ENCODE results near the gene COG8. TPM values are rescaled to one million over a fixed set of nuclear protein-coding genes. Genes with fewer than 3 reads are reported as not detected.

The COG8 gene
- total and polyA plus RNA-seq, 9 of the 15 experiments (the other 6 are each of a cell fraction or from before 2014, with no cell fraction given) = 3.7 to 42.6 (median 30.1) TPM

GRCh38 chr16:69381231-69381630 lies 41.9 kb upstream of the COG8 start:
- Histone ChIP-seq H3K4me3 (no peak overlapping the region), H3K27ac (ENCODE audit: extremely low read depth, low read depth, low read length) (no peak overlapping the region), H3K36me3 (ENCODE audit: control insufficient read depth, insufficient read depth, low read length) (peaks cover 74% of the 10 kb centered on the region), H3K9me3 (replicated peaks; ENCODE audit: control insufficient read depth, insufficient read depth, low read depth, low read length) (no peaks in the 10 kb centered on the region), H3K27me3 (ENCODE audit: control insufficient read depth in 2 of 2, insufficient read depth in 2 of 2, low read length in 2 of 2) (no peaks in the 10 kb centered on the region), H3K4me1 (replicated peaks in 1 of 2; ENCODE audit: control insufficient read depth in 2 of 2, insufficient read depth in 2 of 2, low read length in 2 of 2) (peaks cover 4 to 25% of the 10 kb centered on the region in 2 experiments; a peak in 4 of 5 replicates), H3K9me1 (ENCODE audit: control insufficient read depth, insufficient read depth, low read length) (no peaks in the 10 kb centered on the region), H3K4me2 (ENCODE audit: insufficient read depth, low read length) (no peak overlapping the region), H4K20me1 (replicated peaks; ENCODE audit: control insufficient read depth, insufficient read depth, low read length) (no peaks in the 10 kb centered on the region), H3K9ac (ENCODE audit: insufficient read depth in 1 of 2, low read depth in 2 of 2, low read length in 2 of 2) (no peak overlapping the region), H2AFZ (ENCODE audit: low read depth, low read length) (no peak overlapping the region), H3K79me2 (ENCODE audit: control insufficient read depth, insufficient read depth, low read length) (peaks cover 52% of the 10 kb centered on the region)
- POLR2A ChIA-PET = interaction anchor here (2.1 to 2.5 kb wide), 2 partner anchors 10 to 41 kb away, joined by 5 to 8 read pairs; no protein-coding TSS in a partner anchor
- CTCF ChIA-PET (ENCODE audit: low intra/inter-chr PET ratio) = no interaction called here
- DNase-seq (ENCODE audit: extremely low read depth in 1 of 4, low spot score in 3 of 4) (no peak), ATAC-seq (no peak), FAIRE-seq (no peak)
- WGBS (ENCODE audit: insufficient coverage, low coverage, missing lambda C conversion rate) = 69% methylated on average over 2 of the region's 2 CpGs
- intact Hi-C loops (cut with micrococcal nuclease) = loop anchor here (5.0 kb wide), 1 partner anchor 44 kb away; the partner anchor contains the start of genes COG8 and NIP7
- in situ Hi-C loops (cut with MboI) = no loop called here
- no TSS peak for BruUV-seq (replicated peaks)
- no peak for TF ChIP-seq ZC3H8 (IDR thresholded peaks at IDR 0.05)
- no peak for TF ChIP-seq CCAR2 (IDR thresholded peaks at IDR 0.05; ENCODE audit: low read depth, low read length)
- TF ChIP-seq E2F8 (IDR thresholded peaks at IDR 0.05; ENCODE audit: low read depth, partially characterized antibody) = no peak
- no peak for TF ChIP-seq BDP1 (IDR thresholded peaks at IDR 0.05; ENCODE audit: insufficient read depth, insufficient read length)
- no peak for TF ChIP-seq BRF1 (IDR thresholded peaks at IDR 0.05; ENCODE audit: borderline replicate concordance, extremely low read depth, insufficient read length)
- no peak for TF ChIP-seq KHSRP (IDR thresholded peaks at IDR 0.05)
- no peak for TF ChIP-seq BRD9 (IDR thresholded peaks at IDR 0.05; ENCODE audit: low read depth, partially characterized antibody)
- no peak for TF ChIP-seq ZBTB8A (IDR thresholded peaks at IDR 0.05; ENCODE audit: partially characterized antibody)
- no peak for TF ChIP-seq ZBTB11 (CRISPR knock-in tag; IDR thresholded peaks at IDR 0.05)
- TF ChIP-seq PML (IDR thresholded peaks at IDR 0.05; ENCODE audit: low read length) = no peak
- no peak for TF ChIP-seq KLF10 (CRISPR knock-in tag; IDR thresholded peaks at IDR 0.05)
- TF ChIP-seq SUPT5H (IDR thresholded peaks at IDR 0.05) = no peak
- no peak for TF ChIP-seq CLOCK (CRISPR knock-in tag; IDR thresholded peaks at IDR 0.05; ENCODE audit: borderline replicate concordance)
- TF ChIP-seq ZKSCAN1 (IDR thresholded peaks at IDR 0.05; ENCODE audit: low read depth, low read length) = no peak
- no peak for TF ChIP-seq ELF1 (tag; IDR thresholded peaks at IDR 0.05)

Measured in K562 (cell line).